Measurements from ENCODE around the gene FGB. TPM values are rescaled to one million over a fixed set of nuclear protein-coding genes. Genes with fewer than 3 reads are reported as not detected.
"Not testable (repeated sequence)": the region's sequence is repeated elsewhere in the genome, so short reads cannot be mapped to it uniquely, and the experiment has no call there.

The FGB gene
- total RNA-seq, 1 experiment from 2014 or later = 2.0 TPM

- Histone ChIP-seq H3K9me3 (ENCODE audit: control insufficient read depth, insufficient read depth, low read depth, low read length) (no peaks in the 10 kb centered on the region), H3K27me3 (ENCODE audit: control insufficient read depth, insufficient read depth, low read length) (no peaks in the 10 kb centered on the region), H3K36me3 (ENCODE audit: control insufficient read depth, insufficient read depth, low read length) (no peaks in the 10 kb centered on the region), H3K27ac (ENCODE audit: low read length) (no peak overlapping the region), H3K4me1 (ENCODE audit: control insufficient read depth, insufficient read depth, low read length) (no peaks in the 10 kb centered on the region), H3K4me3 (ENCODE audit: low read depth in 2 of 2, low read length in 2 of 2) (no peak overlapping the region)
- in situ Hi-C loops (cut with HindIII; ENCODE audit: low pct_unique_long_range_greater_than_20kb, low sequenced_read_pairs) (no loop called here), intact Hi-C loops (cut with micrococcal nuclease; ENCODE audit: unreplicated experiment) (no loop called here)
- CTCF ChIA-PET = no interaction called here
- TF ChIP-seq CTCF (IDR thresholded peaks at IDR 0.05) = no peak
- TF ChIP-seq REST (IDR thresholded peaks at IDR 0.05; ENCODE audit: insufficient read depth in 1 of 2, low read depth in 2 of 2, low read length in 1 of 2) = no peak
- no peak for TF ChIP-seq POLR2AphosphoS5 (IDR thresholded peaks at IDR 0.05; ENCODE audit: low read depth, low read length)
- TF ChIP-seq SIN3A (IDR thresholded peaks at IDR 0.05; ENCODE audit: borderline replicate concordance, insufficient read depth, low read depth, low read length) = no peak
- TF ChIP-seq TCF7L2 (IDR thresholded peaks at IDR 0.05; ENCODE audit: low read depth, low read length) = no peak
- no peak for DNase-seq (ENCODE audit: low read depth, low spot score)
- BruUV-seq (replicated peaks) = no TSS peak
- POLR2A ChIA-PET = no interaction called here
- no peak for ATAC-seq
Observed at GRCh38 chr4:154591890-154592289, 29.1 kb downstream of the FGB start.

GRCh38 chr4:154593868-154594267 is 31.1 kb downstream of the FGB start:
- intact Hi-C loops (cut with micrococcal nuclease; ENCODE audit: unreplicated experiment) = no loop called here
- ChIA-PET POLR2A (no interaction called here), CTCF (no interaction called here)
- ATAC-seq (no peak), DNase-seq (ENCODE audit: low read depth, low spot score) (no peak)
- Histone ChIP-seq H3K9me3 (ENCODE audit: control insufficient read depth, insufficient read depth, low read depth, low read length) (no peaks in the 10 kb centered on the region), H3K36me3 (ENCODE audit: control insufficient read depth, insufficient read depth, low read length) (no peaks in the 10 kb centered on the region), H3K27me3 (ENCODE audit: control insufficient read depth, insufficient read depth, low read length) (no peaks in the 10 kb centered on the region), H3K27ac (ENCODE audit: low read length) (no peak overlapping the region), H3K4me1 (ENCODE audit: control insufficient read depth, insufficient read depth, low read length) (no peaks in the 10 kb centered on the region), H3K4me3 (ENCODE audit: low read depth in 2 of 2, low read length in 2 of 2) (no peak overlapping the region)
- in situ Hi-C loops (cut with HindIII; ENCODE audit: low pct_unique_long_range_greater_than_20kb, low sequenced_read_pairs) = no loop called here
- TF ChIP-seq REST (IDR thresholded peaks at IDR 0.05; ENCODE audit: insufficient read depth in 1 of 2, low read depth in 2 of 2, low read length in 1 of 2) (no peak), CTCF (IDR thresholded peaks at IDR 0.05) (no peak), SIN3A (IDR thresholded peaks at IDR 0.05; ENCODE audit: borderline replicate concordance, insufficient read depth, low read depth, low read length) (no peak), POLR2AphosphoS5 (IDR thresholded peaks at IDR 0.05; ENCODE audit: low read depth, low read length) (no peak), TCF7L2 (IDR thresholded peaks at IDR 0.05; ENCODE audit: low read depth, low read length) (no peak)
- no TSS peak for BruUV-seq (replicated peaks)

GRCh38 chr4:154594343-154594742 is 31.5 kb downstream of the FGB start:
- ATAC-seq; H3K9me3 ChIP-seq (ENCODE audit: control insufficient read depth, insufficient read depth, low read depth, low read length); H3K27ac ChIP-seq (ENCODE audit: low read length); H3K4me1 ChIP-seq (ENCODE audit: control insufficient read depth, insufficient read depth, low read length); CTCF ChIA-PET; in situ Hi-C loops (cut with HindIII; ENCODE audit: low pct_unique_long_range_greater_than_20kb, low sequenced_read_pairs); H3K27me3 ChIP-seq (ENCODE audit: control insufficient read depth, insufficient read depth, low read length); H3K36me3 ChIP-seq (ENCODE audit: control insufficient read depth, insufficient read depth, low read length); DNase-seq (ENCODE audit: low read depth, low spot score); POLR2A ChIA-PET; intact Hi-C loops (cut with micrococcal nuclease; ENCODE audit: unreplicated experiment); H3K4me3 ChIP-seq (ENCODE audit: low read depth in 2 of 2, low read length in 2 of 2); BruUV-seq (replicated peaks): not testable (repeated sequence)
